A673 (cell line): ENCODE data around the gene WRNIP1. TPM values are rescaled to one million over a fixed set of nuclear protein-coding genes. Genes with fewer than 3 reads are reported as not detected.

Source experiments
- BruUV-seq: library from RNA; stranded (reverse); fragments of 400-500 nt; replicated peaks from 2 replicates; lab custom pipeline; 2021; lab: Mats Ljungman, UMichigan
- CTCF ChIA-PET: fragments of 300-600 bp; sonication (Branson Sonifier 250); formaldehyde crosslinking; loops from one replicate; lab custom pipeline; 2022; ENCODE audit warnings: antibody characterized with exemption; lab: Charles Lee
- POLR2A ChIA-PET: fragments of 300-600 bp; sonication (Branson Sonifier 250); formaldehyde crosslinking; loops from one replicate; lab custom pipeline; 2022; ENCODE audit warnings: antibody characterized with exemption; ENCODE audit not compliant: low non-redundant PET; lab: Charles Lee
- DNase-seq: peaks from one replicate; pipeline ENCODE4 v3.0.0-alpha.2; 2015; ENCODE audit warnings: low spot score
- H3K27ac ChIP-seq: fragments of 200-600 bp; sonication (generic); 2 replicates; pipeline ENCODE4 v1.5.1; 2016; ENCODE audit warnings: mixed run types, low read depth, mild to moderate bottlenecking, mixed read lengths, antibody characterized with exemption, low read length; ENCODE audit not compliant: poor library complexity, severe bottlenecking
- H3K27me3 ChIP-seq: fragments of 200-600 bp; sonication (generic); replicated peaks from 2 replicates; pipeline ENCODE4 v1.6.1; 2017; ENCODE audit warnings: mixed run types, low read depth, mild to moderate bottlenecking, mixed read lengths, antibody characterized with exemption, low read length; ENCODE audit not compliant: insufficient read depth, poor library complexity
- H3K36me3 ChIP-seq: fragments of 200-600 bp; sonication (generic); 2 replicates; pipeline ENCODE4 v1.6.1; 2016; ENCODE audit warnings: mixed run types, mild to moderate bottlenecking, mixed read lengths, antibody characterized with exemption, low read length; ENCODE audit not compliant: insufficient read depth, poor library complexity, severe bottlenecking
- H3K4me1 ChIP-seq: fragments of 200-600 bp; sonication (generic); 2 replicates; pipeline ENCODE4 v1.6.1; 2017; ENCODE audit warnings: mixed run types, mild to moderate bottlenecking, mixed read lengths, antibody characterized with exemption, low read length; ENCODE audit not compliant: insufficient read depth, poor library complexity, severe bottlenecking
- H3K4me3 ChIP-seq: fragments of 200-600 bp; sonication (generic); 2 replicates; pipeline ENCODE4 v1.5.1; 2016; ENCODE audit warnings: low read depth, mixed run types, mild to moderate bottlenecking, mixed read lengths, low read length; ENCODE audit not compliant: poor library complexity, severe bottlenecking
- H3K9me3 ChIP-seq: fragments of 200-600 bp; sonication (generic); 2 replicates; pipeline ENCODE4 v1.6.1; 2016; ENCODE audit warnings: mixed run types, low read depth, mild to moderate bottlenecking, mixed read lengths, antibody characterized with exemption, low read length; ENCODE audit not compliant: poor library complexity, severe bottlenecking
- CTCF ChIP-seq: fragments of 300-800, 200-600 bp; sonication (generic); conservative IDR thresholded peaks from 2 replicates; pipeline ENCODE4 v1.5.1; 2017; ENCODE audit warnings: low read depth, mild to moderate bottlenecking, antibody characterized with exemption, low read length, moderate library complexity, mixed read lengths
- EZH2 ChIP-seq: fragments of 200-600 bp; sonication (generic); IDR thresholded peaks from 2 replicates; pipeline ENCODE4 v1.6.1; 2017; ENCODE audit warnings: borderline replicate concordance, low read depth, mild to moderate bottlenecking, mixed read lengths, antibody characterized with exemption, low read length; ENCODE audit not compliant: poor library complexity, severe bottlenecking
- intact Hi-C: fragments of 100-400 bp; cut with micrococcal nuclease; formaldehyde crosslinking; loops from one replicate; pipeline ENCODE4 v1.10.0; 2022; ENCODE audit not compliant: unreplicated experiment
- total RNA-seq: library from RNA; stranded (reverse); gene quantifications from 2 replicates; pipeline ENCODE4 v1.2.3, GENCODE V29; 2021

The WRNIP1 gene
- total RNA-seq, 1 experiment from 2014 or later = 49.3 TPM

GRCh38 chr6:2740581-2740980, 24.6 kb upstream of the WRNIP1 start:
- Histone ChIP-seq H3K27ac (no peak overlapping the region), H3K27me3 (no peaks in the 10 kb centered on the region), H3K4me1 (peaks cover 17% of the 10 kb centered on the region), H3K4me3 (no peak overlapping the region), H3K9me3 (no peaks in the 10 kb centered on the region), H3K36me3 (no peaks in the 10 kb centered on the region)
- ChIA-PET POLR2A (no interaction called here), CTCF (no interaction called here)
- no peak for DNase-seq
- intact Hi-C loops = no loop called here
- no TSS peak for BruUV-seq
- TF ChIP-seq EZH2 = no peak
- no peak for TF ChIP-seq CTCF

GRCh38 chr6:2741756-2742155, 23.4 kb upstream of the WRNIP1 start:
- Histone ChIP-seq H3K9me3 (no peaks in the 10 kb centered on the region), H3K36me3 (no peaks in the 10 kb centered on the region), H3K4me1 (peaks cover 28% of the 10 kb centered on the region), H3K27ac (no peak overlapping the region), H3K27me3 (no peaks in the 10 kb centered on the region), H3K4me3 (no peak overlapping the region)
- intact Hi-C loops = no loop called here
- ChIA-PET POLR2A (no interaction called here), CTCF (no interaction called here)
- TF ChIP-seq CTCF = no peak
- no peak for TF ChIP-seq EZH2
- no TSS peak for BruUV-seq
- no peak for DNase-seq

DNA sequence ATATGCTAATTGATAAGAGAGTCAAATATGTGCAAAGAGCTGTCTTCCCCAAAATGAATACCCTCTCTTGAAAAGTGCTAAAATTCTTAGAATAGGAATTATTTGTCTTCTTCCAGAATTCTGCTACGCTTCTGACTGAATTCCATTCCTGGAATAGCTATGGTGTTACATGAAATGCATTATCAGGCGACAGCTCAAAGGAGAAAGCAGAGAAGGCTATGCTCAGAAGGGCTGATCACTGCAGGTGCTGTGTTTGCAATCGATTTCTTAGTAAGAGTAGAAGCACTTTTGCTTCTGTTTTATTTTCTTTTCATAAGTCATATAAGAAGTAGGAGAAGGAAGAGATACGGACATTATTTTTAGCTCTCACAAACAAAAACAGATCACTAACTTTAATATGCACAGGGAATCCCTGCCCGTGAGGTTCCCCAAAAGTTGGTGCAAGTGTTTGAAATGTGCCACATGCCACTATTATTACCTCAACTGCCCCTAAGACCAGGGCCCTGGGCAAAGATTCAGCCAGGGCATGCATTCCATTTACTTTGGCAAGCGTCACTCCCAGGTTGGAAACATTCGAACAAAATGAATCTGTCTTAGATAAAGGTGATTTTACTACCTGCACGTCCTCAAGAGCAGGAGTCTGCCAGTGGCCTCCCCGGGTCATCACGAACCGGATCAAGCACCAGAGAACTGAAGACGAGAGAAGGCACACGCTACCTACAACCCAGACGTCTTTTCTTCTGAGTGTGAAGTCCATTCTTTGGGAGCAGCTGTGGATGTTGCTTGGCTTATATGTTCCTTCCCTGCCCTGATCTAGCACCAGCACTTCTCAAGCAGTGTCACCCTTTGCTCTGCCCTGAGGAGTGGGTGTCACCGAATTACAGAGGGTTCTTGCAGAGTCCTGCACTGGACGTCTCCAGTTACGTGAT, 21.6 kb upstream of the WRNIP1 start:
- H3K9me3 ChIP-seq = no peaks in the 10 kb centered on the region
- H3K4me1 ChIP-seq = peaks cover 45% of the 10 kb centered on the region
- intact Hi-C loops = no loop called here
- CTCF ChIA-PET = no interaction called here
- H3K27me3 ChIP-seq = no peaks in the 10 kb centered on the region
- no peak overlapping the region for H3K27ac ChIP-seq
- DNase-seq = no peak
- no TSS peak for BruUV-seq
- TF ChIP-seq EZH2 (no peak), CTCF (no peak)
- no peaks in the 10 kb centered on the region for H3K36me3 ChIP-seq
- POLR2A ChIA-PET = interaction anchor here (0.7 kb wide), 1 partner anchor 310 kb away, joined by 3 read pairs; no protein-coding TSS in a partner anchor
- no peak overlapping the region for H3K4me3 ChIP-seq
